Stimulated activated naive CD8-positive, alpha-beta T cell treated with anti-CD3 and anti-CD28 coated beads, Interleukin-15, Interleukin-2, amounts not matched to agents 100 ng/mL and 50 ng/mL, for 24 hours (primary cell): Measurements from ENCODE around the gene LPP.

Experiments used
- H3K27ac Mint-ChIP-seq: one replicate; pipeline ENCODE4 v1.8.0; 2021; ENCODE audit warnings: mild to moderate bottlenecking, mixed read lengths
- H3K27me3 Mint-ChIP-seq: one replicate; pipeline ENCODE4 v1.8.0; 2021; ENCODE audit warnings: mixed read lengths
- H3K36me3 Mint-ChIP-seq: one replicate; pipeline ENCODE4 v1.8.0; 2021; ENCODE audit warnings: low read depth, mixed read lengths
- H3K4me1 Mint-ChIP-seq: one replicate; pipeline ENCODE4 v1.8.0; 2021; ENCODE audit warnings: low read depth, mixed read lengths
- H3K4me3 Mint-ChIP-seq: one replicate; pipeline ENCODE4 v1.8.0; 2021; ENCODE audit warnings: mild to moderate bottlenecking, mixed read lengths
- H3K9me3 Mint-ChIP-seq: one replicate; pipeline ENCODE4 v1.8.0; 2021; ENCODE audit warnings: mixed read lengths

LPP gene

GRCh38 chr3:188170461-188171459 is 16.8 kb downstream of the LPP start:
- Mint-ChIP-seq H3K36me3 (peaks cover 9% of the 10 kb centered on the region), H3K4me3 (peak overlapping the region; percentile 23), H3K4me1 (peaks cover 50% of the 10 kb centered on the region), H3K27ac (peak overlapping the region; percentile 43), H3K27me3 (no peaks in the 10 kb centered on the region), H3K9me3 (no peaks in the 10 kb centered on the region)

- Mint-ChIP-seq H3K27ac (no peak overlapping the region), H3K4me1 (peaks cover 45% of the 10 kb centered on the region), H3K4me3 (no peak overlapping the region), H3K27me3 (no peaks in the 10 kb centered on the region), H3K9me3 (no peaks in the 10 kb centered on the region), H3K36me3 (peaks cover 9% of the 10 kb centered on the region)
These were observed 17.9 kb downstream of the LPP start for GRCh38 chr3:188171682-188172467.

- Mint-ChIP-seq H3K36me3 (peaks cover 16% of the 10 kb centered on the region), H3K27ac (no peak overlapping the region), H3K27me3 (no peaks in the 10 kb centered on the region), H3K9me3 (no peaks in the 10 kb centered on the region), H3K4me3 (no peak overlapping the region), H3K4me1 (peaks cover 64% of the 10 kb centered on the region)
These were observed 20.5 kb downstream of the LPP start for GRCh38 chr3:188174317-188175044.

- H3K36me3 Mint-ChIP-seq = peaks cover 16% of the 10 kb centered on the region
- H3K4me3 Mint-ChIP-seq = no peak overlapping the region
- no peaks in the 10 kb centered on the region for H3K27me3 Mint-ChIP-seq
- peaks cover 47% of the 10 kb centered on the region for H3K4me1 Mint-ChIP-seq
- H3K27ac Mint-ChIP-seq = no peak overlapping the region
- no peaks in the 10 kb centered on the region for H3K9me3 Mint-ChIP-seq
These were observed 22.5 kb downstream of the LPP start for GRCh38 chr3:188176476-188176875.

- H3K27me3 Mint-ChIP-seq = no peaks in the 10 kb centered on the region
- H3K36me3 Mint-ChIP-seq = peaks cover 16% of the 10 kb centered on the region
- H3K4me3 Mint-ChIP-seq = no peak overlapping the region
- H3K9me3 Mint-ChIP-seq = no peaks in the 10 kb centered on the region
- peaks cover 44% of the 10 kb centered on the region for H3K4me1 Mint-ChIP-seq
- H3K27ac Mint-ChIP-seq = no peak overlapping the region
These were observed 22.9 kb downstream of the LPP start for GRCh38 chr3:188176884-188177283.

GRCh38 chr3:188177721-188178120 is 23.8 kb downstream of the LPP start:
- Mint-ChIP-seq H3K36me3 (peaks cover 16% of the 10 kb centered on the region), H3K27ac (no peak overlapping the region), H3K4me3 (no peak overlapping the region), H3K27me3 (no peaks in the 10 kb centered on the region), H3K4me1 (peaks cover 44% of the 10 kb centered on the region), H3K9me3 (no peaks in the 10 kb centered on the region)

GRCh38 chr3:188178293-188178936 is 24.5 kb downstream of the LPP start:
- peaks cover 44% of the 10 kb centered on the region for H3K4me1 Mint-ChIP-seq
- no peaks in the 10 kb centered on the region for H3K9me3 Mint-ChIP-seq
- peaks cover 16% of the 10 kb centered on the region for H3K36me3 Mint-ChIP-seq
- peak overlapping the region; percentile 26 for H3K27ac Mint-ChIP-seq
- no peak overlapping the region for H3K4me3 Mint-ChIP-seq
- H3K27me3 Mint-ChIP-seq = no peaks in the 10 kb centered on the region

- Mint-ChIP-seq H3K27me3 (no peaks in the 10 kb centered on the region), H3K27ac (no peak overlapping the region), H3K4me3 (no peak overlapping the region), H3K36me3 (peaks cover 16% of the 10 kb centered on the region), H3K9me3 (no peaks in the 10 kb centered on the region), H3K4me1 (peaks cover 39% of the 10 kb centered on the region)
These were observed 25.3 kb downstream of the LPP start for GRCh38 chr3:188179006-188179966.

- Mint-ChIP-seq H3K27ac (no peak overlapping the region), H3K27me3 (no peaks in the 10 kb centered on the region), H3K4me1 (peaks cover 32% of the 10 kb centered on the region), H3K4me3 (no peak overlapping the region), H3K36me3 (peaks cover 12% of the 10 kb centered on the region), H3K9me3 (no peaks in the 10 kb centered on the region)
These were observed 26.2 kb downstream of the LPP start for GRCh38 chr3:188180114-188180513.

- Mint-ChIP-seq H3K27me3 (no peaks in the 10 kb centered on the region), H3K4me3 (no peak overlapping the region), H3K36me3 (peaks cover 3% of the 10 kb centered on the region), H3K9me3 (no peaks in the 10 kb centered on the region), H3K27ac (no peak overlapping the region), H3K4me1 (peaks cover 38% of the 10 kb centered on the region)
These were observed 29.5 kb downstream of the LPP start for GRCh38 chr3:188183452-188183851.

GRCh38 chr3:188184160-188184559 is 30.2 kb downstream of the LPP start:
- Mint-ChIP-seq H3K36me3 (no peaks in the 10 kb centered on the region), H3K4me3 (no peak overlapping the region), H3K27me3 (no peaks in the 10 kb centered on the region), H3K4me1 (peaks cover 39% of the 10 kb centered on the region), H3K27ac (no peak overlapping the region), H3K9me3 (no peaks in the 10 kb centered on the region)

GRCh38 chr3:188184649-188185048 is 30.7 kb downstream of the LPP start:
- H3K36me3 Mint-ChIP-seq = peaks cover 2% of the 10 kb centered on the region
- no peak overlapping the region for H3K4me3 Mint-ChIP-seq
- H3K4me1 Mint-ChIP-seq = peaks cover 39% of the 10 kb centered on the region
- H3K9me3 Mint-ChIP-seq = no peaks in the 10 kb centered on the region
- no peak overlapping the region for H3K27ac Mint-ChIP-seq
- no peaks in the 10 kb centered on the region for H3K27me3 Mint-ChIP-seq

- H3K36me3 Mint-ChIP-seq = peaks cover 4% of the 10 kb centered on the region
- H3K27ac Mint-ChIP-seq = no peak overlapping the region
- H3K4me3 Mint-ChIP-seq = no peak overlapping the region
- H3K27me3 Mint-ChIP-seq = no peaks in the 10 kb centered on the region
- H3K9me3 Mint-ChIP-seq = no peaks in the 10 kb centered on the region
- H3K4me1 Mint-ChIP-seq = peaks cover 49% of the 10 kb centered on the region
These were observed 31.8 kb downstream of the LPP start for GRCh38 chr3:188185717-188186251.
